A549 (cell line): Measurements from ENCODE around the gene LACC1. TPM values are rescaled to one million over a fixed set of nuclear protein-coding genes. Genes with fewer than 3 reads are reported as not detected.

ENCODE experiments used
- CHD4 ChIP-seq: fragments of 200-600 bp; sonication (generic); IDR thresholded peaks from 2 replicates; pipeline ENCODE4 v1.6.1; 2016; ENCODE audit warnings: antibody characterized with exemption, mild to moderate bottlenecking, borderline replicate concordance
- FOSB ChIP-seq: fragments of 250-450 bp; sonication (Bioruptor Pico); IDR thresholded peaks from 2 replicates; pipeline ENCODE4 v1.5.0; 2020; ENCODE audit warnings: mild to moderate bottlenecking, moderate library complexity
- RARB ChIP-seq: fragments of 250-450 bp; sonication (Bioruptor Pico); IDR thresholded peaks from 2 replicates; pipeline ENCODE4 v1.8.0; 2021; ENCODE audit warnings: mild to moderate bottlenecking, moderate library complexity
- polyA plus RNA-seq, 4 experiments: library from polyadenylated mRNA; depleted of rRNA in 3 of 4; stranded (reverse); fragments of >200 nt; fragmentation: RNase III in 1 of 4; extraction: RNeasy Plus Mini Kit Qiagen cat#74134 plus additional on column Dnase treatment in 1 of 4; gene quantifications; 2 replicates in 3 of 4; 3 replicates in 1 of 4; pipeline ENCODE4 v1.2.3, GENCODE V29; 2011 to 2017
- TF ChIP-seq, protein P1 (sequence below): fragments of >200 bp; sonication (Bioruptor Twin); formaldehyde crosslinking; IDR thresholded peaks from 3 replicates; pipeline ENCODE4 v1.5.1; 2016

Gene LACC1
- polyA plus RNA-seq, 2 of the 4 experiments (the other 2 are of a cell fraction), result 2.2 to 4.8 TPM

DNA sequence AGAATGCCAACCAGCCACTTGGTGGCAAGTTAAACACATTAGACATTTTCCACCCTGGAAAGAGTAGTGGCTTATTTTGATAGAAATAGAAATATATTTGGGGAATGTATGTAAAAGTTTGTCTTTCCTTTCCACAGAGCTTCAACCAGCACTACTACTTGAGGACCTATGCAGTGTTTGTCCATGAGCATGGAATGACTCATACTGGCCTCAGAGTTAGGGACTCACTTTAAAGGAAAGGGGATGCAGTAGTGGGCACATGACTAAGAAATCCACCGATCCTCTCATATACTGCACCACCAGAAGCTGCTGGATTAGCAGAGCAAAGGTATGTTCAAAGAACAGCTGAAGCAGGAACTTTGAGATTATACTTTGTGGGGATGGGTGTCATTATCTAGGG is 62.6 kb downstream of the LACC1 start (continued):
- TF ChIP-seq, protein P1, sequence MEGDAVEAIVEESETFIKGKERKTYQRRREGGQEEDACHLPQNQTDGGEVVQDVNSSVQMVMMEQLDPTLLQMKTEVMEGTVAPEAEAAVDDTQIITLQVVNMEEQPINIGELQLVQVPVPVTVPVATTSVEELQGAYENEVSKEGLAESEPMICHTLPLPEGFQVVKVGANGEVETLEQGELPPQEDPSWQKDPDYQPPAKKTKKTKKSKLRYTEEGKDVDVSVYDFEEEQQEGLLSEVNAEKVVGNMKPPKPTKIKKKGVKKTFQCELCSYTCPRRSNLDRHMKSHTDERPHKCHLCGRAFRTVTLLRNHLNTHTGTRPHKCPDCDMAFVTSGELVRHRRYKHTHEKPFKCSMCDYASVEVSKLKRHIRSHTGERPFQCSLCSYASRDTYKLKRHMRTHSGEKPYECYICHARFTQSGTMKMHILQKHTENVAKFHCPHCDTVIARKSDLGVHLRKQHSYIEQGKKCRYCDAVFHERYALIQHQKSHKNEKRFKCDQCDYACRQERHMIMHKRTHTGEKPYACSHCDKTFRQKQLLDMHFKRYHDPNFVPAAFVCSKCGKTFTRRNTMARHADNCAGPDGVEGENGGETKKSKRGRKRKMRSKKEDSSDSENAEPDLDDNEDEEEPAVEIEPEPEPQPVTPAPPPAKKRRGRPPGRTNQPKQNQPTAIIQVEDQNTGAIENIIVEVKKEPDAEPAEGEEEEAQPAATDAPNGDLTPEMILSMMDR, result no peak
- no peak for TF ChIP-seq CHD4
- no peak for TF ChIP-seq RARB
- TF ChIP-seq FOSB (CRISPR knock-in tag), result no peak

Other genes with a start within 250 kb of the LACC1 start
- 0.41 and 0.46 TPM in 2 replicates for gene ENOX1, start 92.9 kb upstream of the LACC1 start, polyA plus RNA-seq (2011; rRNA removed)
- gene ENOX1, start 92.9 kb upstream of the LACC1 start, polyA plus RNA-seq (2017; fragmentation: RNase III; extraction: RNeasy Plus Mini Kit Qiagen cat#74134 plus additional on column Dnase treatment), result 0.28 to 0.33 TPM (median 0.28 TPM) in 3 replicates
- gene CCDC122, start 164 bp upstream of the LACC1 start, polyA plus RNA-seq (2011; rRNA removed), result 2.6 and 2.7 TPM in 2 replicates
- 4.3 to 6.4 TPM (median 4.5 TPM) in 3 replicates for gene CCDC122, start 164 bp upstream of the LACC1 start, polyA plus RNA-seq (2017; fragmentation: RNase III; extraction: RNeasy Plus Mini Kit Qiagen cat#74134 plus additional on column Dnase treatment)